H1 (cell line): Measurements from ENCODE around the gene ASH1L. TPM values are rescaled to one million over a fixed set of nuclear protein-coding genes. Genes with fewer than 3 reads are reported as not detected.

Experiments used
- ASH2L ChIP-seq: fragments of 200-600, 300-600 bp; sonication (generic); IDR thresholded peaks from one replicate; pipeline ENCODE4 v1.7.1; 2017; ENCODE audit warnings: low read length
- CTBP2 ChIP-seq: IDR thresholded peaks from 2 replicates; pipeline ENCODE4 v1.7.0; 2011; ENCODE audit warnings: borderline replicate concordance, mild to moderate bottlenecking, moderate library complexity, mixed read lengths, low read length; ENCODE audit not compliant: insufficient read depth, insufficient read length
- NRF1 ChIP-seq: IDR thresholded peaks from 2 replicates; pipeline ENCODE4 v1.6.1; 2011; ENCODE audit warnings: mild to moderate bottlenecking, low read depth, low read length, improper control_type of control experiment
- RAD21 ChIP-seq, 2 experiments: IDR thresholded peaks in 1 of 2; conservative IDR thresholded peaks in 1 of 2; 2 replicates each; pipeline ENCODE4 v1.6.1; 2011; ENCODE audit warnings: low read depth in 2 of 2, low read length in 2 of 2, improper control_type of control experiment in 1 of 2, inconsistent platforms in 1 of 2, mild to moderate bottlenecking in 1 of 2, moderate library complexity in 1 of 2
- polyA plus RNA-seq, 7 experiments: library from polyadenylated mRNA; depleted of rRNA in 3 of 7; stranded (reverse) in 5 of 7; unstranded in 2 of 7; fragments of >200 nt in 5 of 7; fragments of 200-250 nt in 2 of 7; gene quantifications; 1 replicate in 5 of 7; 2 replicates in 1 of 7; 4 replicates in 1 of 7; pipeline versions ENCODE4 v1.2.1 to v1.2.3, GENCODE V29; 2011 to 2013; ENCODE audit warnings: missing spikeins in 2 of 7, mixed read lengths in 2 of 7
- total RNA-seq: library from RNA; stranded (reverse); fragmentation: NEBNext Ultra II Directional; extraction: Animal tissue kit (Norgen Biotek cat#: 25700); gene quantifications from 2 replicates; pipeline ENCODE4 v1.2.1, GENCODE V29; 2021

ASH1L gene
- total and polyA plus RNA-seq, 2 of the 8 experiments (the other 6 are each of a cell fraction or from before 2014, with no cell fraction given): 7.5 to 27.6 TPM

GRCh38 chr1:155424091-155424490 is 138.5 kb downstream of the ASH1L start (continued):
- TF ChIP-seq CTBP2 (no peak), ASH2L (no peak), NRF1 (no peak), RAD21 (IDR thresholded peaks at IDR 0.05 in 1 of 2, conservative IDR thresholded peaks at IDR 0.05 in 1 of 2; ENCODE audit: low read depth in 2 of 2, low read length in 2 of 2) (no peak)
